CD4-positive, alpha-beta T cell treated with Interferon alpha-2 for 1 hour (primary cell): ENCODE data around the gene SIMC1.
"Not testable (repeated sequence)": the region's sequence is repeated elsewhere in the genome, so short reads cannot be mapped to it uniquely, and the experiment has no call there.

Experiments
- DNase-seq, 2 donors: peaks; one replicate each; pipeline ENCODE4 v3.0.0-alpha.2; 2020 to 2022

The SIMC1 gene

GRCh38 chr5:176216393-176216916 is 21.8 kb upstream of the SIMC1 start:
- DNase-seq = not testable (repeated sequence)

DNA sequence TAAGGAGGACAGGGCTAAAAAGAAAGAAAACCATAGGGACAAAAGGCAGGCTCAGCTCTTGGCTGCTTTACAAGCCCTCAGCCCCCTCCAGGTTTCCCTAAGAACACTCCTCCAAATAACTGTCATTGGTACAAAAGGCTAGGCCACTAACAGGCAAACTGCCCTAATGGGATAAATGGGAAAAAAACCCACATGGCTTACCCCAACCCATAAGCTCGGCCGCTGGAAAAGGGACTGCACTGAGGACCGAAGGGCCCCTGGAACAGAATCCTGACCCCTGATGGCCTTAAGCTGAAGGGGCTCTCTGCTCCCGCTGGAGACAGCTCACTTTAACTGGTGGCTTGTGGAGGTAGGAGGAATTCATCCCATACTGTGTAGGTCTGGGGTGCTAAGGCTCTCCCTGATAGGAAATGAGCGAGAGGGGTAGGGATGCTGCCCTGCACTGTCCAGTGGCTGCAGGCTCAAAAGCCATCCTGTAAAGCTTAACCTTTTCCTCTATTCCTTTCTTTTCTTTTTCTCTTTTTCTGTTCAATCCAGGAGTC is 21.0 kb upstream of the SIMC1 start:
- DNase-seq = not testable (repeated sequence)

- not testable (repeated sequence) for DNase-seq
Measured at GRCh38 chr5:176217764-176218163, 20.5 kb upstream of the SIMC1 start.

DNA sequence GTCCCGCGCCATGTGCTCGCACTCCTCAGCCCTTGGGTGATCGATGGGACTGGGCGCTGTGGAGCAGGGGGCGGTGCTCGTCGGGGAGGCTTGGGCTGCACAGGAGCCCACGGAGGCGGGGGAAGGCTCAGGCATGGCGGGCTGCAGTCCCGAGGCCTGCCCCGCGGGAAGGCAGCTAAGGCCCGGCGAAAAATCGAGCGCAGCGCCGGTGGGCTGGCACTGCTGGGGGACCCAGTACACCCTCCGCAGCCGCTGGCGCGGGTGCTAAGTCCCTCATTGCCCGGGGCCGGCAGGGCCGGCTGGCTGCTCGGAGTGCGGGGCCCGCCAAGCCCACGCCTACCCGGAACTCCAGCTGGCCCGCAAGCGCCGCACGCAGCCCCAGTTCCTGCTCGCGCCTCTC is 16.2 kb upstream of the SIMC1 start:
- not testable (repeated sequence) for DNase-seq

- not testable (repeated sequence) for DNase-seq
Measured at GRCh38 chr5:176228358-176228757, 9.9 kb upstream of the SIMC1 start.

DNA sequence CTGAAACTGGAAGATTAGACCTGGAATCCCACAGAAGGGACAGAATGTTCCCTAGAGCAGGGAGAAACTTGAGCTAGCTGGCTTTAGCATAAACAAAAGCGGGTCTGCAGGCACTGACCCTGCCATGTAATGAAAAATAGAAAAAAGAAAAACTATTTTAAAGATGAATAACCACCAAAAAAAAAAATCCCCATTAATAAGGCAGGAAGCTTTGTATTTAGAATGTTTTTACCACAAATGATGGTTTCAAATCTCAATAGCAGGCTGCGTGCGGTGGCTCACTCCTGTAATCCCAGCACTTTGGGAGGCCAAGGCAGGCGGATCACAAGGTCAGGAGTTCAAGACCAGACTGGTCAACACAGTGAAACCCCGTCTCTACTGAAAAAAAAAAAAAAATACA is 5.0 kb upstream of the SIMC1 start:
- not testable (repeated sequence) for DNase-seq

DNA sequence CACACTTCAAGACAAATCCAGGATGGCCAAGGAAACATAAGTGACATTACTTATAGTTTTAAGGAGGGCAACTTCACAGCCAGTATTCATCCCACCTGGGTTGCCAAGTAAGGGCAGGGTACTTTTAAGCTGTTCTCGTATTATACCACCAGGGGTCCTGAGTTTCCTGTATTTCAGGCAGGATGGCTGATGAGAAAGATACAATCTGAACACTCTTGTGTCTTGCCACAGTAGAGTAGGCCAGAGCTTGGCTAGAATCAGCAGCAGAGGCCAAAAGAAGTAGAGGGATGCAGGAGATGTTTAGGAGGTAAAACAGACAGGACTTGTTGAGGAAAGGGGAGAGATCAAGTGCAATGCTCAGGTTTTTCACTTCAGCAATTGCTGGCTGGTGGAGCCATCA is 3.1 kb upstream of the SIMC1 start:
- DNase-seq = peak; percentile 29 to 73

DNA sequence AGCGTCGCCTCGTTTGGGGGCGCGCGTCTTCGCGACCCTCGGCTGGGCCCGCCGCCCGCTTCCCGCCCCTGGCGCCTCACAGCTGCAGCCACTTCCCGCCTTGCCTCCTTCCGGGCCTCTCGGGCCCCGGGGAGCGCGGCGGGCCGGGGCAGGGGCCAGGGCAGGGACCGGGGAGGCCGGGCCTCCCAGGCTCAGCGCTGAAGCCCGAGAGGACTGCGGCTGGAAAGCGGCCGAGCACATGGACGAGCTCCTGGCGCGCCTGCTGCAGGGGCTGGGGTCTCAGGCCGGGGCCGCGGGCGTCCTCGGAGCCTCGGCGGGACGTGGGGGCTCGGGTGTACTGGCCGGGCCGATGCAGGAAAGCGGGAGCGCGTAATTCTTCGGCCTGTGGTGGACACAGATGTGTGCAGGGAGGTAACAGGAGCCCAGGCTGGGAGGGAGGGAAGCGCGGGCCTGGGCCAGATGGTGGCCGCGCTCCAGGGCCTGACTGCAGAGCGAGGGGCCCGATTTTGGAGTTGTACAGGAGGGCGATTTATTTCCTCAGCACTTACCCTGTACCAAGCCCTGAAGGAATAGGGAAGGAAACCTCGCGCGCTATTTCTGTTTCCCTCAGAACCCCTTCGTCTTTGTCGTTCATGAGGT is 540 bp downstream of the SIMC1 start:
- DNase-seq = not testable (repeated sequence)

DNA sequence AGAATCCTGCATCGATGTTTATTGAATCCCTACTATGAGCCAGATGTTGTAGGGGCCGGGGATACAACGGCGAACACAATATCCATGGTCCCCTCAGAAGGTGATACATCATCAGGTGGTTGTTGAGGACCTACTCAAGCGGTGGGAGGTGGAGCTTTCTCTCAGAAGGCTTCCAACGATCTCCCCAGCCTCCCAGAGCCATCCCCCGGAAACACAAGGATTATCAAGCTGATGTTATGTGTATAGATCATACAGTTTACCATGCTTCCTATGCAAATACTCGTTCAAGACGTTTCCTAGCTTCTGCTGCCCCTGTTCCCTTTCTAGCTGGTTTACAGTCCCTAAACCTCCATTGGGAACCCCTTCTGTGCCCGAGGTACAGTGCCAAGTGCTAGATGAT is 1.1 kb downstream of the SIMC1 start:
- DNase-seq = not testable (repeated sequence)

- not testable (repeated sequence) for DNase-seq
Measured at GRCh38 chr5:176244318-176244717, 6.1 kb downstream of the SIMC1 start.

DNA sequence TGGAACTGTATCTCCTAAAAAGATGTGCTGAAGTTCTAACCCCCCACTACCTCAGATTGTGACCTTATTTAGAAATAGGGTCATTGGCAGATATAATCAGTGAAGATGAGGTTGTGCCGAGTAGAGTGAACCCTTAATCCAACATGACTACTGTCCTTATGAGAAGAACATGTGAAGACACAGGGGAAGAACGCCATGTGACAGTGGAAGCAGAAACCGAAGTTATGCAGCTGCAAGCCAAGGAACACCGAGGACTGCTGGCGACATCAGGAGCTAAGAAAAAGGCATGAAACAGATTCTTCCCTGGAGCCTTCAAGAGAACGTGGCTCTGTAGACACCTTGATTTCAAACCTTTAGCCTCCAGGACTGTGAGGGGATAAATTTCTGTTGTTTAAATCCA is 6.8 kb downstream of the SIMC1 start:
- DNase-seq = not testable (repeated sequence)

DNA sequence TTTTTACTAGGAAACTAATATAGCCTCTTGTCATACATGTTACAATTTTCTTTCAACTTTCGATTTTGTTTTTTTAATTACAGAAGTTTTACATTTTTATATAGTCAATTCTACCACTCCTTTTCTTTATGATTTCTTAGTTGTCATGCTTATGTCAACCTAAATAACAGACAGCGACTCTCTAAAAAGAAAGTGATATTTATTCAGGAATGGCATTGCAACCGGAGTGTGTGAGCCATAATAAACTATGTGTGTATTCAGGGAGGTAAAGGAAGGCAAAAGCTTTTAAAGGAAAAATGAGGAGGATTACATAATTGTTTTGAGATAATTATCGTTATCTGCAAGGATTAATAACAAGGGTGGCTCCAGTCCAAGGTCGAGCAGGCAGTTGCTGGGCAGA is 7.3 kb downstream of the SIMC1 start:
- not testable (repeated sequence) for DNase-seq

DNA sequence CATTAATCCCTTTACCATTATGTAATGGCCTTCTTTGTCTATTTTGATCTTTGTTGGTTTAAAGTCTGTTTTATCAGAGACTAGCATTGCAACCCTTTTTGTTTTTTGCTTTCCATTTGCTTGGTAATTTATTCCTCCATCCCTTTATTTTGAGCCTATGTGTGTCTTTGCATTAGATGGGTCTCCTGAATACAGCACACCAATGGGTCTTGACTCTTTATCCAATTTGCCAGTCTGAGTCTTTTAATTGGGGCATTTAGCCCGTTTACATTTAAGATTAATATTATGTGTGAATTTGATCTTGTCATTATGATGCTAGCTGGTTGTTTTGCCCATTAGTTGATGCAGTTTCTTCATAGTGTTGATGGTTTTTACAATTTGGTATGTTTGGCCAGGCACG is 12.5 kb downstream of the SIMC1 start:
- DNase-seq = not testable (repeated sequence)

- not testable (repeated sequence) for DNase-seq
Measured at GRCh38 chr5:176252171-176252570, 13.9 kb downstream of the SIMC1 start.

GRCh38 chr5:176253370-176254065 is 15.3 kb downstream of the SIMC1 start:
- DNase-seq = not testable (repeated sequence)

DNA sequence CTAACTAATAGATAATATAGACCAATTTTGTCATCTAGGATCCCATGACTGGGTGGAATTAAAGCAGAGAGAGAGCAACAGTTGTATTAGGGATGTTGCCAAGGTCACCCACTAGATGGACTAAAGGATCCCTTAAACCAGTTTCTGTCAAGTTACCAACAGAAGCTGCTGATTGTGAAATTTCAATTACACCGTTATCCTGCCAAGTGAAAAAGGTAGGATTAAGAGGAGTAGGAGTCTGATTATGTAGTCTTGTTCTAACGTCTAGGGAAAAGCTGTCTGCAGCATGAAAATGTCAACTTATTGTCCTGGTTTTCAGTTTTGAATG is 15.8 kb downstream of the SIMC1 start:
- not testable (repeated sequence) for DNase-seq

GRCh38 chr5:176257871-176258505 is 19.8 kb downstream of the SIMC1 start:
- not testable (repeated sequence) for DNase-seq

- DNase-seq = not testable (repeated sequence)
Measured at GRCh38 chr5:176260682-176261081, 22.5 kb downstream of the SIMC1 start.

DNA sequence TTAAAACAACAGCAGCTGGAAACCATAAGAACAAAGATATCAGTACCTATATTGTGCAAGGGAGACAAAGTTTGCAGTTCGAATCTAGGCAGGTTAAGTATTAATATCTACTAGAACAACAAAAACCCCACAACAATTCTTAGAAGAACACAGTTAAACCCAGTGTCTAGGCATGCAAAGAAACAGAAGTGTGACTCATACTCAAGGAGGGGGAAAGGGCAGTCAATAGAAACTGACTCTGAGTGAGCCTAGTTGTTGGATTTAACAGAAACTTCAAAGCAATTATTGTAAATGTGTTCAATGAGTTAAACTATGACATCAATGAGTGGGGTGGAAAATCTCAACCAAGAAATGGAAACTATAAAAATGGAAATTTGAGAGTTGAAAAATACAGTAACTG is 28.2 kb downstream of the SIMC1 start:
- DNase-seq = not testable (repeated sequence)

GRCh38 chr5:176289018-176289417 is 50.8 kb downstream of the SIMC1 start:
- not testable (repeated sequence) for DNase-seq

GRCh38 chr5:176290057-176290840 is 52.0 kb downstream of the SIMC1 start:
- not testable (repeated sequence) for DNase-seq

DNA sequence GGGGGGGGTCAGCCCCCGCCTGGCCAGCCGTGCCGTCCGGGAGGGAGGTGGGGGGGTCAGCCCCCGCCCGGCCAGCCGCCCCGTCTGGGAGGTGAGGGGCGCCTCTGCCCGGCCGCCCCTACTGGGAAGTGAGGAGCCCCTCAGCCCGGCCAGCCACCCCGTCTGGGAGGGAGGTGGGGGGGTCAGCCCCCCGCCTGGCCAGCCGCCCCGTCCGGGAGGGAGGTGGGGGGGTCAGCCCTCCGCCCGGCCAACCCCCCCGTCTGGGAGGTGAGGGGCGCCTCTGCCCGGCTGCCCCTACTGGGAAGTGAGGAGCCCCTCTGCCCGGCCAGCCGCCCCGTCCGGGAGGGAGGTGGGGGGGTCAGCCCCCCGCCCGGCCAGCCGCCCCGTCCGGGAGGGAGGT is 67.1 kb downstream of the SIMC1 start:
- not testable (repeated sequence) for DNase-seq
